Subcutaneous abdominal adipose tissue (tissue), 5 donors: Measurements from ENCODE around the gene PIGR.

Experiments
- H3K27ac ChIP-seq: one replicate; pipeline ENCODE4 v1.7.0; 2013; ENCODE audit warnings: low read depth, mild to moderate bottlenecking, inconsistent platforms, low read length, moderate library complexity
- H3K27me3 ChIP-seq, 5 donors: one replicate each; pipeline ENCODE4 v1.7.0; 2013; ENCODE audit warnings: low read length in 5 of 5, inconsistent platforms in 1 of 5; ENCODE audit not compliant: control insufficient read depth in 5 of 5, insufficient read depth in 4 of 5
- H3K36me3 ChIP-seq, 5 donors: one replicate each; pipeline ENCODE4 v1.7.0; 2013; ENCODE audit warnings: low read length in 5 of 5; ENCODE audit not compliant: control insufficient read depth in 5 of 5, insufficient read depth in 5 of 5
- H3K4me1 ChIP-seq, 5 donors: one replicate each; pipeline ENCODE4 v1.7.0; 2013; ENCODE audit warnings: low read length in 5 of 5, mild to moderate bottlenecking in 3 of 5, moderate library complexity in 1 of 5; ENCODE audit not compliant: control insufficient read depth in 5 of 5, insufficient read depth in 5 of 5
- H3K4me3 ChIP-seq, 5 donors: one replicate each; pipeline ENCODE4 v1.7.0; 2013; ENCODE audit warnings: low read length in 5 of 5, low read depth in 1 of 5
- H3K9ac ChIP-seq, 5 donors: one replicate each; pipeline ENCODE4 v1.7.0; 2013; ENCODE audit warnings: low read length in 5 of 5, mild to moderate bottlenecking in 4 of 5, moderate library complexity in 3 of 5
- H3K9me3 ChIP-seq, 5 donors: one replicate each; pipeline ENCODE4 v1.7.0; 2013; ENCODE audit warnings: low read length in 5 of 5; ENCODE audit not compliant: control insufficient read depth in 5 of 5
- donor health status: healthy.
- donor health status: healthy.
- donor health status: healthy.
- donor health status: healthy.
- donor health status: healthy.

PIGR gene

DNA sequence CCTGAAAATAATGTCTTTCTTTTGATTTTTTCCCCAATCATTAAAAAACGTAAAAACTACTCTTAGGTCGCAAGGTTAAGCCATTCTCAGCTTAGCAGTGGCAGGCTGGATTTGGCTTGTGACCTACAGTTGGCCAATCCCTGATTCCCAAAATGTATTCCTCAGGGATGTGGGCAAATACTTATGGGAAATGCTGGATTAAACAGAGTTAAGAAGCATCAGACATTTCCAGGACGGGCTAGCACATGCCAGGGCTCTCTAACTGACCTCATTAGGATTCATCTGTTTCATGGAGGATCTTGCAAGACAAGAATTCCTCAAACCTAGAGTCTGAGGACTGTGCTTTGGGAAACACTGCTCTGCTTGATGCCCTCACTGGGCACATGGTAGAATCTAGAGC lies 50.0 kb downstream of the PIGR start:
- H3K27me3 ChIP-seq = peaks cover 0 to 5% (median 0%) of the 10 kb centered on the region in 5 donors
- H3K4me1 ChIP-seq = peaks cover 0 to 7% (median 2%) of the 10 kb centered on the region in 5 donors
- H3K36me3 ChIP-seq = no peaks in the 10 kb centered on the region
- H3K27ac ChIP-seq = no peak overlapping the region
- no peak overlapping the region for H3K9ac ChIP-seq
- no peak overlapping the region for H3K4me3 ChIP-seq
- H3K9me3 ChIP-seq = no peaks in the 10 kb centered on the region

DNA sequence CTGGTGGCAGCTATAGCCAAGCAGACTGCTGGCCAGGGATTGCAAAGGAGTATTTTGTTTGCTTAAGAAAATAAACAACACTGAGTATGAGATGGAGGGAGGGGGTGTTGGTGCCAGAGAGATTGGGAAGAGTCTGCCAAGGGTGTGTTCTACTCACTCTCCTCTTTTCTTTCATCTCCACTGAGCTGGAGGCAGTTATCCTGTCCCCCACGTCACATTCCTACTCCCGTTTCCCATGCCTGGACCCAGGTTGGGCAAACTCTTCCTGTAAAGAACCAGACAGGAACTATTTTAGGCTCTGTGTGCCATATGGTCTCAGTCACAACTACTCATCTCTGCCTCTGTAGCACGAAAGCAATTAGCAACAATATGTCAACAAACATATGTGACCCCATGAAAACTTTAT lies 50.4 kb downstream of the PIGR start:
- no peak overlapping the region for H3K27ac ChIP-seq
- no peaks in the 10 kb centered on the region for H3K9me3 ChIP-seq
- H3K4me1 ChIP-seq = peaks cover 0 to 10% (median 6%) of the 10 kb centered on the region in 5 donors
- H3K9ac ChIP-seq = no peak overlapping the region
- H3K4me3 ChIP-seq = no peak overlapping the region
- peaks cover 0 to 5% (median 0%) of the 10 kb centered on the region in 5 donors for H3K27me3 ChIP-seq
- no peaks in the 10 kb centered on the region for H3K36me3 ChIP-seq

DNA sequence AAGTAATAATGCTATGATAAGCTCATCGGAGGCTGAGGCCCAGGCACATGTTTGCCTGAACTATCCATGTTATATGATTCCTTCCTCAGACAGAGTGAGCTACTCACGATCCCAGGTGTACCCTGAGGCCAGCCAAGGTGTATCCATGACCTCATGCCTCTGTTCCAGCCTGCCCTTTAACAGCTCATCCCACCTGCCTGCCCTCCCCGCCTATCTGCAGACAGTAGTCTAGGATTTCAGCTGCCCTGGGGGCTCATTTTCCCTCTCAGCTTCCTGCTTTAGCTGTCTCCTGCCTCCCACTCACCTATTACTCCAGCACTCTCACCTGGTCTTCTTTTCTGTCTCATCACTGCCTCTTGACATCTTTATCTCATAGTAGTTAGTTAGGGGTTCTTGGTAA lies 50.9 kb downstream of the PIGR start:
- Histone ChIP-seq H3K27ac (no peak overlapping the region), H3K4me1 (peaks cover 0 to 15% (median 11%) of the 10 kb centered on the region in 5 donors), H3K9me3 (no peaks in the 10 kb centered on the region), H3K27me3 (peaks cover 0 to 5% (median 0%) of the 10 kb centered on the region in 5 donors), H3K36me3 (no peaks in the 10 kb centered on the region), H3K4me3 (no peak overlapping the region), H3K9ac (no peak overlapping the region)

DNA sequence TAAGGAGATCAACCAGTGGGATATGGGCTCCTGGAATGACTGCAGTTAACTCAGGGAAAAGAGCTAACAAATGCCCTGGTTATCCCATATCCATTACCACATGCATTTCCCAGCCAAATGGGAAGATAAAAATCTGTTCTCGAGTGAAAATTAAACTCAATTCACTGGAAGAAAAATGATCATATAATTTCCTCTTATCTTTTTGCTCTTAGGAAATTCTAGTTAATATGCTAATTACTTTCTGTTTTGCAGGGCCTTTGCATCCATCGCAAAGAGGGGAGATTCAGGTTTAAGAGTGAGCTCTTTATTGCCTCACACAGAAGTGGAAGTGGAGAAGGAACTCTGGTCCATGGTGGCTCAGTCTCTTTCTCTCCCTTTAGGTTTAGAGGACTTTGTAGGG lies 52.9 kb downstream of the PIGR start:
- Histone ChIP-seq H3K4me1 (peaks cover 4 to 28% (median 17%) of the 10 kb centered on the region in 5 donors), H3K4me3 (no peak overlapping the region), H3K9ac (no peak overlapping the region), H3K27me3 (peaks cover 0 to 5% (median 0%) of the 10 kb centered on the region in 5 donors), H3K36me3 (no peaks in the 10 kb centered on the region), H3K9me3 (no peaks in the 10 kb centered on the region), H3K27ac (no peak overlapping the region)

DNA sequence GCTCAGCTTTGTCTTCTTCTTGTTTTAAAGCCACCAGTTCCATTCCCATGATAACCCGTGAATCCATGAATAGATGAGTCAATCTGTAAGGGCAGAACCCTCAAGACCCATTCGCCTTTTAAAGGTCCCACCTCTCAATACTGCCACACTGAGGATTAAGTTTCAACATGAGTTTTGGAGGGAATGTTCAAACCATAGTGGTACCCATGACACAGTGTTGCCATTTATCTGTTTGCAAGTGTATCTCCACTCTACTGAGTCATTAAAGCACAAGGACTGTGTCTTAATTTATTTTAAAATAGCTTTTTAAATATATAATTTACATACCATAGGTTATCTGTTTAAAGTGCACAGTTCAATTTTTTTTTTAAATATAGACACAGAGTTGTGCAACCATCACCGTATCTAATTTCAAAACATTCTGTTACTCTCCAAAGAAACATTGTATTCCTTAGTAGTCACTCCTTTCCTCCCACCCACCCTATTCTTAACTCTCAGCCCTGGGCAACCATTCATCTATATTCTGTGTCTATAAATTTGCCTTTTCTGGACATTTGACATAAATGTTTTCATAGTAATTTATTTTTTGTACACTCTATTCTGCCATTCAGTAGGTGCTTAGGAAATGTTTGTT lies 53.8 kb downstream of the PIGR start:
- H3K36me3 ChIP-seq = no peaks in the 10 kb centered on the region
- peaks cover 0 to 3% (median 0%) of the 10 kb centered on the region in 5 donors for H3K27me3 ChIP-seq
- no peak overlapping the region for H3K27ac ChIP-seq
- no peak overlapping the region for H3K9ac ChIP-seq
- no peaks in the 10 kb centered on the region for H3K9me3 ChIP-seq
- H3K4me3 ChIP-seq = no peak overlapping the region
- peaks cover 4 to 28% (median 17%) of the 10 kb centered on the region in 5 donors for H3K4me1 ChIP-seq

DNA sequence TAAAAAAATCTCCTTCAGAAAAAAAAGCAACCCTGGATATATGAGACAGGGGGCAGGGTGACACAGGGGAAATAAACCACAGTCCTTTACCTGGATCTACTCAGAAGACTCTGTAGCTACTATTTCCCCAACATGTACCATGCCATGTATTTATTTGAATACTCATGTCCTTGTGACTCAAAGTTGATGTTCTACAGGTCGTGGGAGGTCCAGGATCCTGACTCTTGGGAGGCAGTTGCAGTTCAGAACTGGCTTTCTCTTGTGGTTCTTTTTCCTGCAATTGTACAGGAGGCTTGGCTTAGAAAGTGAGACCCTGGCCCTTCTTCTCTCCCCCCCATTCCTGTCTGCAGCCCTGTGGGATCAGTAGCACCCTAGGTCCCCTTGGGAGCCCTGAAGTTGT lies 54.9 kb downstream of the PIGR start:
- peaks cover 4 to 26% (median 17%) of the 10 kb centered on the region in 5 donors for H3K4me1 ChIP-seq
- H3K27me3 ChIP-seq = no peaks in the 10 kb centered on the region
- no peak overlapping the region for H3K9ac ChIP-seq
- H3K9me3 ChIP-seq = no peaks in the 10 kb centered on the region
- H3K4me3 ChIP-seq = no peak overlapping the region
- H3K27ac ChIP-seq = no peak overlapping the region
- no peaks in the 10 kb centered on the region for H3K36me3 ChIP-seq

DNA sequence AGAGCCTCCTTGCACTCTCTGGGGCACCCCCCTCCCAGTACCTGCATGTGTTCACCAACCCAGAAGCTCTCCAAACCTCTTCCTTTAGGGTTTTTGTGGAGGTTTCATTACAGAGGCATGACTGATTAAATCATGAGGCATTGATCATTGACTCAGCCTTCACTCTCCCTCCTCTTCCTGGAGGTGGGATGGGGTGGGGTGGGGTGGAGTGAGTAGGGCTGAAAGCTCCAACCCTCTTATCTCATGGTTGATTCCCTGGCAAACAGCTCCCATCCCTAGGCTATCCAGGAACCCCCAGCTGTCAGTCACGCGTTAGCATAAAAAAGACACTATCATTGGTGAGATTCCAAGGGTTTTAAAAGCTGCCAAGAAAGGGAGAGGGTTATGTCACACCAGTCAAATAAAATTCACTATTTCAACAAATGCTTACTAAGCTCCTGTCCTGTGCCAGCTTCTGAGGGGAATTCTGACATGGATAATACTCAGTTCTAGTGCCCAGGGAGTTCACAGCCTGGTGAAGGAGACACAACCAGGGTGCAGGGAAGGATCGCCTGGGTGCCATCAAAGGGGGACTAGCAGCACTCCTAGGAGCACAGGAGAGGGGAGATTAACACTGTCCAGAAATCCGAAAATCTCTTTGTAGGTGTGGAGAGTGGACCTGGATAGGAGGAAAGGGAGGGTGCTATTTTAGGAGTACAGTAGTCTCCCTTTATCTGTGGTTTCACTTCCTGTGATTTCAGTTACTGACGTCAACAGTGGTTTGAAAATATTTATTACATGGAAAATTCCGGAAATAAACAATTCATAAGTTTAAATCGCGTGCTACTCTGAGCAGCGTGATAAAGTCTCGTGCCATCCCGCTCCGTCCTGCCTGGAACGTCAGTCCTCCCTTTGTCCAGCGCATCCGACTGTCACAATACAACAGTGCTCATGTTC lies 55.9 kb downstream of the PIGR start:
- peak overlapping the region; percentile 7 for H3K27ac ChIP-seq
- no peak overlapping the region for H3K9ac ChIP-seq
- H3K36me3 ChIP-seq = no peaks in the 10 kb centered on the region
- no peaks in the 10 kb centered on the region for H3K9me3 ChIP-seq
- H3K4me3 ChIP-seq = peak overlapping the region in 1 of 5 donors; percentile 14
- peaks cover 4 to 22% (median 17%) of the 10 kb centered on the region in 5 donors for H3K4me1 ChIP-seq
- H3K27me3 ChIP-seq = no peaks in the 10 kb centered on the region

DNA sequence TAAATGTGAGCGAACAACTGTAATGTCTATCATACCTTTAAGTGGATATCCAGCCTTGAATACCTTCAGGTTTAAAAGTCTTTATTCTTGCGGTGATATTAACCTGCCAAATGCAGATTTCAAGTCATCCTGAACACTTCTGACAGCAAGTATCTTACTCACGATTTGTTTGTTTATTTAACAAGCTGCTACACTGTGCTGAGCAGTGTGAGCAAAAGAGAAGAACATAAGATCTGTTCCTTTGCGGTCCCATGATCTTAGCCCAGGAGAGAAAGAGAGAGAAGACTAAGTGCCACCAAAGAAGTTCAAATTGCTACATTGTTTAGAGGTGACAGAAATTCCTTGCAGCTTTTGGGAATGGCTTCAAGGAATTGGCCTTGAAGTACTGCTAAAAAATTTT lies 58.6 kb downstream of the PIGR start:
- peaks cover 8 to 30% (median 24%) of the 10 kb centered on the region in 5 donors for H3K4me1 ChIP-seq
- H3K9me3 ChIP-seq = no peaks in the 10 kb centered on the region
- H3K27me3 ChIP-seq = no peaks in the 10 kb centered on the region
- no peak overlapping the region for H3K4me3 ChIP-seq
- no peak overlapping the region for H3K9ac ChIP-seq
- H3K36me3 ChIP-seq = no peaks in the 10 kb centered on the region
- H3K27ac ChIP-seq = no peak overlapping the region

DNA sequence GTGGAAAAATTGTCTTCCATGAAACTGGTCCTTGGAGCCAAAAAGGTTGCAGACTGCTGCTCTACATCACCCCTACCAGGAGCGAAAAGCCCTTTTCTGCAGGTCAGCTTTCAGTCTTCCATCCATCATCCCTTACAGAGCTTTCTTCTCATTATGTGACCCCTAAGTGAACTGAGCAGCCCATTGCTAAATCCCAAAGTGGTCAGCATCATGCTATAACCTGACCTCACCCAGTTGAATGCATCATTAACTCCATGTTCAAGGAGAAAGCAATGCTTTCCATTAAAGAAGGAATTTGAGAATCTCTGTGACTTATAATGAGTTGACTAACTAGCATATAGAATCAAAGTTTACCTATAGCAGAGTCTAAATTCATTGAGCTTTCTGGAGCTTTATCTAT lies 59.4 kb downstream of the PIGR start:
- Histone ChIP-seq H3K27me3 (no peaks in the 10 kb centered on the region), H3K27ac (no peak overlapping the region), H3K4me1 (peaks cover 8 to 30% (median 23%) of the 10 kb centered on the region in 5 donors), H3K9me3 (no peaks in the 10 kb centered on the region), H3K9ac (no peak overlapping the region), H3K4me3 (no peak overlapping the region), H3K36me3 (no peaks in the 10 kb centered on the region)
